MM.1S (cell line): ENCODE data around the gene ROMO1.

Experiments
- EZH2phosphoT487 ChIP-seq: fragments of 300-600 bp; sonication (generic); IDR thresholded peaks from 2 replicates; pipeline ENCODE4 v1.6.1; 2018; ENCODE audit warnings: antibody characterized with exemption, low read length
- TF ChIP-seq, protein P1 (sequence below): fragments of 300-600 bp; sonication (generic); IDR thresholded peaks from 2 replicates; pipeline ENCODE4 v1.5.1; 2016; ENCODE audit warnings: antibody characterized with exemption, low read length, mixed read lengths

DNA sequence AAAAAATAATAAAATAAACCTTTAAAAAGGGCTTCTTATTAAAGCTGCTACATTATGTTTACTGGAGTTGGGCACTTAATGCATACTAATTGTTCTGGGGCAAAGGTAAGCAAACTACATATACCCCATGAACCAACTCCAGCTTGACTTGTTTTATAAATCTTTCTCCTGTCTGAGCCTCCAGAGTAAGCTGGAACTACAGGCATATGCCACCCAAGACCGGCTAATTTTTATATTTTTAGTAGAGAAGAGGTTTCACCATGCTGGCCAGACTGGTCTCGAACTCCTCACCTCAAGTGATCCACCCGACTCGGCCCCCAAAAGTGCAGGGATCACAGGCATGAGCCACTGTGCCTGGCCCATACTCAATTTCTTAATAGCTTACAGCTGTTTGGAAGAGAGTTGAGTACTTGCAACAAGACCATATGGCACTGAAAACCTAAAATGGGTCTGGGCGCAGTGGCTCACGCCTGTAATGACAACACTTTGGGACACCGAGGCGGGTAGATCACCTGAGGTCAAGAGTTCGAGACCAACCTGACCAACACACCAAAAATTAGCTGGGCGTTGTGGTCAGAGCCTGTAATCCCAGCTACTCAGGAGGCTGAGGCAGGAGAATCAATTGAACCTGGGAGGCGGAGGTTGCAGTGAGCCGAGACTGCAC is 19.9 kb downstream of the ROMO1 start:
- TF ChIP-seq, protein P1, sequence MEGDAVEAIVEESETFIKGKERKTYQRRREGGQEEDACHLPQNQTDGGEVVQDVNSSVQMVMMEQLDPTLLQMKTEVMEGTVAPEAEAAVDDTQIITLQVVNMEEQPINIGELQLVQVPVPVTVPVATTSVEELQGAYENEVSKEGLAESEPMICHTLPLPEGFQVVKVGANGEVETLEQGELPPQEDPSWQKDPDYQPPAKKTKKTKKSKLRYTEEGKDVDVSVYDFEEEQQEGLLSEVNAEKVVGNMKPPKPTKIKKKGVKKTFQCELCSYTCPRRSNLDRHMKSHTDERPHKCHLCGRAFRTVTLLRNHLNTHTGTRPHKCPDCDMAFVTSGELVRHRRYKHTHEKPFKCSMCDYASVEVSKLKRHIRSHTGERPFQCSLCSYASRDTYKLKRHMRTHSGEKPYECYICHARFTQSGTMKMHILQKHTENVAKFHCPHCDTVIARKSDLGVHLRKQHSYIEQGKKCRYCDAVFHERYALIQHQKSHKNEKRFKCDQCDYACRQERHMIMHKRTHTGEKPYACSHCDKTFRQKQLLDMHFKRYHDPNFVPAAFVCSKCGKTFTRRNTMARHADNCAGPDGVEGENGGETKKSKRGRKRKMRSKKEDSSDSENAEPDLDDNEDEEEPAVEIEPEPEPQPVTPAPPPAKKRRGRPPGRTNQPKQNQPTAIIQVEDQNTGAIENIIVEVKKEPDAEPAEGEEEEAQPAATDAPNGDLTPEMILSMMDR: no peak
- no peak for TF ChIP-seq EZH2phosphoT487
